ENCODE results near the gene PLEKHG4B. TPM values are rescaled to one million over a fixed set of nuclear protein-coding genes. Genes with fewer than 3 reads are reported as not detected.
"Not testable (repeated sequence)": the region's sequence is repeated elsewhere in the genome, so short reads cannot be mapped to it uniquely, and the experiment has no call there.

PLEKHG4B gene
- total RNA-seq, 1 donor from 2014 or later: 49.4 TPM

DNA sequence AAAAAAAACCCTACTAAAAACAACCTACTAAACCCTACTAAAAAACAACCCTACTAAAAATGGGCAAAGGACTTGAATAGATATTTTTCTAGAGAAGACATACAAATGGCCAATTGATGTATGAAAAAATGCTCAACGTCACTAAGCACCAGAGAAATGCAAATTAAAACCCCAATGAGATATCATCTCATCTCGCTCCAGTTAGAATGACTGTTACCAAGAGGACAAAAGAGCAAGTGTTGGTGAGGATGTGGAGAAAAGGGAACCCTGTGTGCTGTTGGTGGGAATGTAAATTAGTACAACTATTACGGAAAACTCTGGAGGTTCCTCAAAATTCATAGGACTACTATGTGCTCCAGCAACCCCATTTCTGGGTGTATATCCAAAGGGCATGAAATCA lies 136.9 kb downstream of the PLEKHG4B start:
- Mint-ChIP-seq H3K36me3 (ENCODE audit: unreplicated experiment) (peaks cover 8% of the 10 kb centered on the region), H3K4me3 (ENCODE audit: unreplicated experiment) (no peak overlapping the region), H3K27me3 (ENCODE audit: unreplicated experiment) (peaks cover 1% of the 10 kb centered on the region), H3K4me1 (ENCODE audit: low read depth, unreplicated experiment) (no peaks in the 10 kb centered on the region), H3K27ac (ENCODE audit: unreplicated experiment) (no peak overlapping the region), H3K9me3 (ENCODE audit: unreplicated experiment) (no peaks in the 10 kb centered on the region)
- DNase-seq: no peak
- no peak for TF ChIP-seq CTCF (IDR thresholded peaks at IDR 0.05; ENCODE audit: partially characterized antibody, unreplicated experiment)

DNA sequence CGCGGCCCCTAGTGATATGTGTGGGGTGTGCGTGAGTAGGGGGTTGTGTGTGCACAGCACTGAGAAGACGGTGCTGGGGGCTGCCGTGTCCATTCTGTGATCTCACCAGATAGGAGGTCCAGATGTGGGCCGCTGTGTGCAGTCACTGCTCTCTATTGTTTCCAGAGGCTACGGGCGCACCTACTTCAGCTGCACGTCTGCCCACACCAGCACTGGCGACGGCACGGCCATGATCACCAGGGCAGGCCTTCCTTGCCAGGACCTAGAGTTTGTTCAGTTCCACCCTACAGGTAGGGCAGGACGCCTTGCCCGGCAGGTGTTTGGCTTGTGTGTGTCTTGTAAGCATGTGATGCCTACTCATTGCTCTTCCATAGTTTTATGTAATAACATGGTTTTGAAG lies 138.7 kb downstream of the PLEKHG4B start:
- H3K27me3 Mint-ChIP-seq (ENCODE audit: unreplicated experiment): no peaks in the 10 kb centered on the region
- H3K36me3 Mint-ChIP-seq (ENCODE audit: unreplicated experiment): peaks cover 3% of the 10 kb centered on the region
- no peaks in the 10 kb centered on the region for H3K4me1 Mint-ChIP-seq (ENCODE audit: low read depth, unreplicated experiment)
- H3K9me3 Mint-ChIP-seq (ENCODE audit: unreplicated experiment): no peaks in the 10 kb centered on the region
- no peak overlapping the region for H3K27ac Mint-ChIP-seq (ENCODE audit: unreplicated experiment)
- H3K4me3 Mint-ChIP-seq (ENCODE audit: unreplicated experiment): no peak overlapping the region
- no peak for DNase-seq
- no peak for TF ChIP-seq CTCF (IDR thresholded peaks at IDR 0.05; ENCODE audit: partially characterized antibody, unreplicated experiment)

GRCh38 chr5:231661-232060 lies 139.7 kb downstream of the PLEKHG4B start:
- Mint-ChIP-seq H3K9me3 (ENCODE audit: unreplicated experiment) (no peaks in the 10 kb centered on the region), H3K27me3 (ENCODE audit: unreplicated experiment) (no peaks in the 10 kb centered on the region), H3K36me3 (ENCODE audit: unreplicated experiment) (no peaks in the 10 kb centered on the region), H3K27ac (ENCODE audit: unreplicated experiment) (no peak overlapping the region), H3K4me3 (ENCODE audit: unreplicated experiment) (no peak overlapping the region), H3K4me1 (ENCODE audit: low read depth, unreplicated experiment) (no peaks in the 10 kb centered on the region)
- no peak for DNase-seq
- no peak for TF ChIP-seq CTCF (IDR thresholded peaks at IDR 0.05; ENCODE audit: partially characterized antibody, unreplicated experiment)

DNA sequence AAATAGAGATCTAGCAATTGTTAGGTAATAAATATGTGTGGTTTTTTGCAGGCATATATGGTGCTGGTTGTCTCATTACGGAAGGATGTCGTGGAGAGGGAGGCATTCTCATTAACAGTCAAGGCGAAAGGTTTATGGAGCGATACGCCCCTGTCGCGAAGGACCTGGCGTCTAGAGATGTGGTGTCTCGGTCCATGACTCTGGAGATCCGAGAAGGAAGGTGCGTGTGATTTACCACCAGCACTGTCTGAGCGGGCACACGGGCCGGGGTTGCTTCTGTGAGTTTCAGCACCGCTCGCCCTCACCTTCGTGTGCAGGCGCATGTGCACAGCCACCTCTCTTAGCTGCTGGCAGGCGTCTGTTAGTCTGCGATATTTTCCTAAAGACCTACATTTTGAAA lies 141.5 kb downstream of the PLEKHG4B start:
- DNase-seq; H3K4me1 Mint-ChIP-seq (ENCODE audit: low read depth, unreplicated experiment); H3K9me3 Mint-ChIP-seq (ENCODE audit: unreplicated experiment); H3K27me3 Mint-ChIP-seq (ENCODE audit: unreplicated experiment); H3K36me3 Mint-ChIP-seq (ENCODE audit: unreplicated experiment); H3K27ac Mint-ChIP-seq (ENCODE audit: unreplicated experiment); H3K4me3 Mint-ChIP-seq (ENCODE audit: unreplicated experiment): not testable (repeated sequence)

- no peak for TF ChIP-seq CTCF (IDR thresholded peaks at IDR 0.05; ENCODE audit: partially characterized antibody, unreplicated experiment)
- H3K4me3 Mint-ChIP-seq (ENCODE audit: unreplicated experiment): no peak overlapping the region
- DNase-seq: no peak
- no peaks in the 10 kb centered on the region for H3K36me3 Mint-ChIP-seq (ENCODE audit: unreplicated experiment)
- H3K9me3 Mint-ChIP-seq (ENCODE audit: unreplicated experiment): no peaks in the 10 kb centered on the region
- H3K27ac Mint-ChIP-seq (ENCODE audit: unreplicated experiment): no peak overlapping the region
- H3K4me1 Mint-ChIP-seq (ENCODE audit: low read depth, unreplicated experiment): no peaks in the 10 kb centered on the region
- no peaks in the 10 kb centered on the region for H3K27me3 Mint-ChIP-seq (ENCODE audit: unreplicated experiment)
Observed at GRCh38 chr5:234450-234849, 142.5 kb downstream of the PLEKHG4B start.

- not testable (repeated sequence) for H3K36me3 Mint-ChIP-seq (ENCODE audit: unreplicated experiment); H3K4me3 Mint-ChIP-seq (ENCODE audit: unreplicated experiment); H3K4me1 Mint-ChIP-seq (ENCODE audit: low read depth, unreplicated experiment); DNase-seq; H3K9me3 Mint-ChIP-seq (ENCODE audit: unreplicated experiment); H3K27ac Mint-ChIP-seq (ENCODE audit: unreplicated experiment); H3K27me3 Mint-ChIP-seq (ENCODE audit: unreplicated experiment)
Observed at GRCh38 chr5:235527-235926, 143.6 kb downstream of the PLEKHG4B start.

DNA sequence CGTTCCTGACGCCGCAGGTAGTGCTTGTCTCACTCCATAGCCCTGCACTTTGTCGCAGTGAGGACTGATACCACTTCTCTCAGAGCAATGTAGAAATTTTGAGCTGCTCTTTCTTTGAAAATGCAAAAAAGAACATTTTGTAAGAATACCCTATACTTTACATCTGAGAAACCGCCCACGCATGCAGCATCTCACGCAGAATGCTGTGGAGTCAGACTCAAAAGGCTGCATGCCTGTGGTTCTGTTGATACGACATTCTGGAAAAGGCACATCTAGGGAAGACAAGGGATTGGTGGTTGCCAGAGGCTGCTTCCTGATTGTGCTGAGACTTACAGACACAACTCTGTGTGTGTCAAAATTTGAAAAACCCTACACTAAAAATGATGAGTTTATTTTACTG lies 146.0 kb downstream of the PLEKHG4B start:
- H3K9me3 Mint-ChIP-seq (ENCODE audit: unreplicated experiment); H3K27ac Mint-ChIP-seq (ENCODE audit: unreplicated experiment); H3K4me3 Mint-ChIP-seq (ENCODE audit: unreplicated experiment); H3K4me1 Mint-ChIP-seq (ENCODE audit: low read depth, unreplicated experiment); DNase-seq; H3K27me3 Mint-ChIP-seq (ENCODE audit: unreplicated experiment): not testable (repeated sequence)
- peaks cover 24% of the 10 kb centered on the region for H3K36me3 Mint-ChIP-seq (ENCODE audit: unreplicated experiment)

Measured in glutamatergic neuron (in vitro differentiated cells).